HG02970 (cell line): Measurements from ENCODE around the gene SYT1.
"Not testable (repeated sequence)": the region's sequence is repeated elsewhere in the genome, so short reads cannot be mapped to it uniquely, and the experiment has no call there.

Experiments
- ATAC-seq: cut with Tn5 transposase; IDR thresholded peaks from one replicate; pipeline ENCODE4 v1.9.1; 2021; ENCODE audit warnings: mild to moderate bottlenecking, moderate library complexity, moderate number of reproducible peaks; ENCODE audit not compliant: unreplicated experiment, low FRiP score

The SYT1 gene

GRCh38 chr12:79421236-79421740 is 556.7 kb downstream of the SYT1 start:
- no peak for ATAC-seq

- no peak for ATAC-seq
Measured at GRCh38 chr12:79422060-79422812, 557.7 kb downstream of the SYT1 start.

GRCh38 chr12:79423560-79423959 is 559.0 kb downstream of the SYT1 start:
- ATAC-seq: no peak

GRCh38 chr12:79424109-79424721 is 559.6 kb downstream of the SYT1 start:
- ATAC-seq: no peak

- no peak for ATAC-seq
Measured at GRCh38 chr12:79426121-79426520, 561.5 kb downstream of the SYT1 start.

GRCh38 chr12:79426744-79427143 is 562.2 kb downstream of the SYT1 start:
- ATAC-seq: not testable (repeated sequence)

GRCh38 chr12:79433465-79434072 is 569.0 kb downstream of the SYT1 start:
- no peak for ATAC-seq

GRCh38 chr12:79434561-79434960 is 570.0 kb downstream of the SYT1 start:
- ATAC-seq: no peak

- ATAC-seq: no peak
Measured at GRCh38 chr12:79435742-79436141, 571.2 kb downstream of the SYT1 start.

- no peak for ATAC-seq
Measured at GRCh38 chr12:79438480-79439174, 574.1 kb downstream of the SYT1 start.

GRCh38 chr12:79439175-79439825 is 574.7 kb downstream of the SYT1 start:
- ATAC-seq: no peak

GRCh38 chr12:79441534-79441933 is 577.0 kb downstream of the SYT1 start:
- ATAC-seq: no peak

GRCh38 chr12:79442396-79442795 is 577.8 kb downstream of the SYT1 start:
- no peak for ATAC-seq

GRCh38 chr12:79444089-79444488 is 579.5 kb downstream of the SYT1 start:
- ATAC-seq: no peak

GRCh38 chr12:79448816-79449215 is 584.2 kb downstream of the SYT1 start:
- no peak for ATAC-seq

- ATAC-seq: no peak
Measured at GRCh38 chr12:79451365-79451764, 586.8 kb downstream of the SYT1 start.

GRCh38 chr12:79451978-79452377 is 587.4 kb downstream of the SYT1 start:
- ATAC-seq: no peak

GRCh38 chr12:79452906-79453305 is 588.3 kb downstream of the SYT1 start:
- ATAC-seq: no peak

- ATAC-seq: no peak
Measured at GRCh38 chr12:79453820-79454219, 589.2 kb downstream of the SYT1 start.

- ATAC-seq: no peak
Measured at GRCh38 chr12:79454338-79454843, 589.8 kb downstream of the SYT1 start.
